K562 (cell line): Measurements from ENCODE around the gene SYMPK. TPM values are rescaled to one million over a fixed set of nuclear protein-coding genes. Genes with fewer than 3 reads are reported as not detected.
A peak's percentile ranks its signal among the peaks of the same experiment; 100 is the strongest.

ENCODE experiments used
- BACH1 ChIP-seq: fragments of 200-800 bp; sonication (Bioruptor generic); IDR thresholded peaks from 2 replicates; pipeline ENCODE4 v1.6.1; 2016; ENCODE audit warnings: missing genetic modification characterization, missing compliant biosample characterization
- CBFA2T3 ChIP-seq: fragments of 450-650 bp; IDR thresholded peaks from 2 replicates; pipeline ENCODE4 v1.6.1; 2017
- CBX5 ChIP-seq: IDR thresholded peaks from 2 replicates; pipeline ENCODE4 v1.6.1; 2014; ENCODE audit warnings: low read depth, borderline replicate concordance
- CEBPG ChIP-seq, 3 experiments: fragments of 200-800 bp in 1 of 3; sonication (Bioruptor generic) in 1 of 3; sonication (generic) in 1 of 3; formaldehyde crosslinking in 1 of 3; IDR thresholded peaks in 2 of 3; conservative IDR thresholded peaks in 1 of 3; 2 replicates each; pipeline versions ENCODE4 v1.6.1 to v1.8.0; 2016 to 2022; ENCODE audit warnings: missing compliant biosample characterization in 2 of 3, missing genetic modification characterization in 2 of 3, mild to moderate bottlenecking in 1 of 3, missing genetic modification reagents in 1 of 3
- JUN ChIP-seq, 2 experiments: sonication (generic) in 1 of 2; formaldehyde crosslinking in 1 of 2; IDR thresholded peaks; 2 replicates each; pipeline versions ENCODE4 v1.6.1 to v1.8.0; 2012 to 2022; ENCODE audit warnings: borderline replicate concordance in 2 of 2, mild to moderate bottlenecking in 2 of 2, improper control_type of control experiment in 1 of 2, low read depth in 1 of 2, low read length in 1 of 2, missing genetic modification reagents in 1 of 2
- MTA3 ChIP-seq: fragments of 450-650 bp; formaldehyde crosslinking; IDR thresholded peaks from 2 replicates; pipeline ENCODE4 v1.6.1; 2017; ENCODE audit warnings: mild to moderate bottlenecking, borderline replicate concordance
- RBM25 ChIP-seq: fragments of 200-400 bp; formaldehyde crosslinking; IDR thresholded peaks from 2 replicates; pipeline ENCODE4 v1.6.1; 2018; ENCODE audit warnings: low read length, low read depth, moderate library complexity; ENCODE audit not compliant: severe bottlenecking
- TBP ChIP-seq: optimal IDR thresholded peaks from 2 replicates; pipeline ENCODE3; 2011; ENCODE audit warnings: low read depth, low read length, improper control_type of control experiment
- TRIM24 ChIP-seq, 2 experiments: fragments of 450-650 bp; IDR thresholded peaks; 2 replicates each; pipeline ENCODE4 v1.6.1; 2016
- ZFX ChIP-seq: sonication (generic); formaldehyde crosslinking; IDR thresholded peaks from 2 replicates; pipeline ENCODE4 v1.8.0; 2022; ENCODE audit warnings: mild to moderate bottlenecking, missing genetic modification reagents, moderate library complexity
- ZNF165 ChIP-seq: fragments of 250-450 bp; sonication (Bioruptor Pico); IDR thresholded peaks from 2 replicates; pipeline ENCODE4 v1.4.0; 2020; ENCODE audit warnings: borderline replicate concordance
- ZNF274 ChIP-seq: IDR thresholded peaks from 2 replicates; pipeline ENCODE4 v1.6.1; 2011; ENCODE audit warnings: low read depth, mild to moderate bottlenecking, low read length, moderate library complexity, borderline replicate concordance
- polyA plus RNA-seq, 8 experiments: library from polyadenylated mRNA; depleted of rRNA in 4 of 8; stranded (reverse) in 5 of 8; unstranded in 3 of 8; fragments of >200 nt; fragmentation: Nextera tagmentation in 2 of 8; fragmentation: Illumina TruSeq in 1 of 8; extraction: Ambion mirVana in 2 of 8; extraction: Trizol in 1 of 8; gene quantifications; 2 replicates each; pipeline versions ENCODE4 v1.2.1 to v1.2.3, GENCODE V29; 2011 to 2014; ENCODE audit warnings: inconsistent platforms in 1 of 8, missing spikeins in 1 of 8
- total RNA-seq, 7 experiments: library from RNA; depleted of rRNA in 6 of 7; stranded (reverse); fragments of >200 nt in 6 of 7; fragmentation: Illumina TruSeq in 2 of 7; extraction: Trizol in 2 of 7; gene quantifications; 2 replicates each; pipeline versions ENCODE4 v1.2.1 to v1.2.3, GENCODE V29; 2011 to 2021; ENCODE audit warnings: low replicate concordance in 1 of 7
- TF ChIP-seq, protein P1 (sequence below): fragments of 150-350 bp; conservative IDR thresholded peaks from 2 replicates; pipeline ENCODE4 v1.6.1; 2014; ENCODE audit warnings: low read length
- TF ChIP-seq, protein P2 (sequence below): fragments of 450-650 bp; formaldehyde crosslinking; IDR thresholded peaks from 2 replicates; pipeline ENCODE4 v1.4.0; 2022; ENCODE audit warnings: mild to moderate bottlenecking, moderate library complexity
- TF ChIP-seq, protein P3 (sequence below), 2 experiments: IDR thresholded peaks in 1 of 2; conservative IDR thresholded peaks in 1 of 2; 2 replicates each; pipeline ENCODE4 v1.6.1; 2016; ENCODE audit warnings: low read depth in 2 of 2, mild to moderate bottlenecking in 1 of 2, missing compliant biosample characterization in 1 of 2, missing genetic modification characterization in 1 of 2, moderate library complexity in 1 of 2
- TF ChIP-seq, protein P4 (sequence below): sonication (generic); formaldehyde crosslinking; IDR thresholded peaks from 2 replicates; pipeline ENCODE4 v1.8.0; 2022; ENCODE audit warnings: mild to moderate bottlenecking, missing genetic modification reagents
- TF ChIP-seq, protein P5 (sequence below): sonication (generic); formaldehyde crosslinking; IDR thresholded peaks from 2 replicates; pipeline ENCODE4 v1.8.1; 2023; ENCODE audit warnings: mild to moderate bottlenecking, missing genetic modification reagents

Gene SYMPK
- total and polyA plus RNA-seq, 9 of the 15 experiments (the other 6 are each of a cell fraction or from before 2014, with no cell fraction given) = 0.73 to 95.5 (median 58.4) TPM

DNA sequence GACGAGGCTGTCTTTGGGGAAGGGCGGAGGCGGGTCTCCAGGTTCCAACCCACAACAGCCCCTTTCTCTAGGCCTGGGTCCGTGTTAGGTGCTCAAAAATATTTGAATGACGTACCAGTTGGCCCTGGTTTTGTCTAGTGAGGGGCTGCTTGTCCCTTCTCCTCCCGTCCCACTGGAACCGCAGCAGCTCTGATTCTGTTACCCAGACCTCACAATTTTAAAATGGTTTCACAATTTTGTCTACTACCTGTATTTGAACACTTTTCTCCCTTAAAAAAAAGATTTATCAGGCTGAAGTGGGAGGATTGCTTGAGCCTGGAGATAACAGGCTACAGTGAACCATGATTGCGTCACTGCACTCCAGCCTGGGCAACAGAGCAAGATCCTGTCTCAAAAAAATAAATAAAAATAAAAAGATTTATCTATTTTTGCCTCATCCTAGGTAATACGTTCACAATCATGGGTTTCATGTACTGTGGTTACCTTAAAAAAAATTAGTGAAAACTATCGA, 24.3 kb upstream of the SYMPK start (continued):
- TF ChIP-seq CEBPG (CRISPR knock-in tag; IDR thresholded peaks at IDR 0.05) = peak; percentile 87
- TF ChIP-seq CEBPG (tag; conservative IDR thresholded peaks at IDR 0.05 in 1 of 2, IDR thresholded peaks at IDR 0.05 in 1 of 2) = peak; percentile 94 to 98
- peak; percentile 84 for TF ChIP-seq ZFX (CRISPR knock-in tag)
- TF ChIP-seq, protein P1, sequence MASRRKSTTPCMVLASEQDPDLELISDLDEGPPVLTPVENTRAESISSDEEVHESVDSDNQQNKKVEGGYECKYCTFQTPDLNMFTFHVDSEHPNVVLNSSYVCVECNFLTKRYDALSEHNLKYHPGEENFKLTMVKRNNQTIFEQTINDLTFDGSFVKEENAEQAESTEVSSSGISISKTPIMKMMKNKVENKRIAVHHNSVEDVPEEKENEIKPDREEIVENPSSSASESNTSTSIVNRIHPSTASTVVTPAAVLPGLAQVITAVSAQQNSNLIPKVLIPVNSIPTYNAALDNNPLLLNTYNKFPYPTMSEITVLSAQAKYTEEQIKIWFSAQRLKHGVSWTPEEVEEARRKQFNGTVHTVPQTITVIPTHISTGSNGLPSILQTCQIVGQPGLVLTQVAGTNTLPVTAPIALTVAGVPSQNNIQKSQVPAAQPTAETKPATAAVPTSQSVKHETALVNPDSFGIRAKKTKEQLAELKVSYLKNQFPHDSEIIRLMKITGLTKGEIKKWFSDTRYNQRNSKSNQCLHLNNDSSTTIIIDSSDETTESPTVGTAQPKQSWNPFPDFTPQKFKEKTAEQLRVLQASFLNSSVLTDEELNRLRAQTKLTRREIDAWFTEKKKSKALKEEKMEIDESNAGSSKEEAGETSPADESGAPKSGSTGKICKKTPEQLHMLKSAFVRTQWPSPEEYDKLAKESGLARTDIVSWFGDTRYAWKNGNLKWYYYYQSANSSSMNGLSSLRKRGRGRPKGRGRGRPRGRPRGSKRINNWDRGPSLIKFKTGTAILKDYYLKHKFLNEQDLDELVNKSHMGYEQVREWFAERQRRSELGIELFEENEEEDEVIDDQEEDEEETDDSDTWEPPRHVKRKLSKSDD = 0 out of 2 replicates have a peak, but pooled peaks have one; percentile 1
- TF ChIP-seq CBFA2T3 = peak; percentile 73
- TF ChIP-seq TRIM24 (IDR thresholded peaks at IDR 0.05) = peak; percentile 65 to 82
- no peak for TF ChIP-seq ZNF165 (CRISPR knock-in tag)
- peak; percentile 29 for TF ChIP-seq TBP
- peak; percentile 96 for TF ChIP-seq RBM25
- 0 out of 2 replicates have a peak, but pooled peaks have one; percentile 54 for TF ChIP-seq CBX5
- TF ChIP-seq JUN (IDR thresholded peaks at IDR 0.05; ENCODE audit: borderline replicate concordance, low read depth, low read length) = no peak
- TF ChIP-seq JUN (CRISPR knock-in tag; IDR thresholded peaks at IDR 0.05; ENCODE audit: borderline replicate concordance) = no peak; the same call in 1 of the 2 replicates
- TF ChIP-seq BACH1 = peak; percentile 48; the same call in 1 of the 2 replicates
- TF ChIP-seq, protein P2, sequence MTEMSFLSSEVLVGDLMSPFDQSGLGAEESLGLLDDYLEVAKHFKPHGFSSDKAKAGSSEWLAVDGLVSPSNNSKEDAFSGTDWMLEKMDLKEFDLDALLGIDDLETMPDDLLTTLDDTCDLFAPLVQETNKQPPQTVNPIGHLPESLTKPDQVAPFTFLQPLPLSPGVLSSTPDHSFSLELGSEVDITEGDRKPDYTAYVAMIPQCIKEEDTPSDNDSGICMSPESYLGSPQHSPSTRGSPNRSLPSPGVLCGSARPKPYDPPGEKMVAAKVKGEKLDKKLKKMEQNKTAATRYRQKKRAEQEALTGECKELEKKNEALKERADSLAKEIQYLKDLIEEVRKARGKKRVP (CRISPR knock-in tag) = 0 out of 2 replicates have a peak, but pooled peaks have one; percentile 40
- TF ChIP-seq, protein P3, sequence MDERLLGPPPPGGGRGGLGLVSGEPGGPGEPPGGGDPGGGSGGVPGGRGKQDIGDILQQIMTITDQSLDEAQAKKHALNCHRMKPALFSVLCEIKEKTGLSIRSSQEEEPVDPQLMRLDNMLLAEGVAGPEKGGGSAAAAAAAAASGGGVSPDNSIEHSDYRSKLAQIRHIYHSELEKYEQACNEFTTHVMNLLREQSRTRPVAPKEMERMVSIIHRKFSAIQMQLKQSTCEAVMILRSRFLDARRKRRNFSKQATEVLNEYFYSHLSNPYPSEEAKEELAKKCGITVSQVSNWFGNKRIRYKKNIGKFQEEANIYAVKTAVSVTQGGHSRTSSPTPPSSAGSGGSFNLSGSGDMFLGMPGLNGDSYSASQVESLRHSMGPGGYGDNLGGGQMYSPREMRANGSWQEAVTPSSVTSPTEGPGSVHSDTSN (CRISPR knock-in tag; IDR thresholded peaks at IDR 0.05; ENCODE audit: low read depth) = no peak
- TF ChIP-seq, protein P3 (tag; conservative IDR thresholded peaks at IDR 0.05; ENCODE audit: low read depth) = 0 out of 2 replicates have a peak, but pooled peaks have one; percentile 5
- TF ChIP-seq, protein P4, sequence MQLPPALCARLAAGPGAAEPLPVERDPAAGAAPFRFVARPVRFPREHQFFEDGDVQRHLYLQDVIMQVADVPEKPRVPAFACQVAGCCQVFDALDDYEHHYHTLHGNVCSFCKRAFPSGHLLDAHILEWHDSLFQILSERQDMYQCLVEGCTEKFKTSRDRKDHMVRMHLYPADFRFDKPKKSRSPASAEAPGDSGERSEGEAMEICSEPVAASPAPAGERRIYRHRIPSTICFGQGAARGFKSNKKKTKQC (CRISPR knock-in tag) = no peak
- no peak; the same call in 1 of the 2 replicates for TF ChIP-seq MTA3
- TF ChIP-seq, protein P5, sequence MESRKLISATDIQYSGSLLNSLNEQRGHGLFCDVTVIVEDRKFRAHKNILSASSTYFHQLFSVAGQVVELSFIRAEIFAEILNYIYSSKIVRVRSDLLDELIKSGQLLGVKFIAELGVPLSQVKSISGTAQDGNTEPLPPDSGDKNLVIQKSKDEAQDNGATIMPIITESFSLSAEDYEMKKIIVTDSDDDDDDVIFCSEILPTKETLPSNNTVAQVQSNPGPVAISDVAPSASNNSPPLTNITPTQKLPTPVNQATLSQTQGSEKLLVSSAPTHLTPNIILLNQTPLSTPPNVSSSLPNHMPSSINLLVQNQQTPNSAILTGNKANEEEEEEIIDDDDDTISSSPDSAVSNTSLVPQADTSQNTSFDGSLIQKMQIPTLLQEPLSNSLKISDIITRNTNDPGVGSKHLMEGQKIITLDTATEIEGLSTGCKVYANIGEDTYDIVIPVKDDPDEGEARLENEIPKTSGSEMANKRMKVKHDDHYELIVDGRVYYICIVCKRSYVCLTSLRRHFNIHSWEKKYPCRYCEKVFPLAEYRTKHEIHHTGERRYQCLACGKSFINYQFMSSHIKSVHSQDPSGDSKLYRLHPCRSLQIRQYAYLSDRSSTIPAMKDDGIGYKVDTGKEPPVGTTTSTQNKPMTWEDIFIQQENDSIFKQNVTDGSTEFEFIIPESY (CRISPR knock-in tag) = 0 out of 2 replicates have a peak, but pooled peaks have one; percentile 41
- TF ChIP-seq ZNF274 = no peak
